CD14-positive monocyte (primary cell): ENCODE results near the gene COG2. TPM values are rescaled to one million over a fixed set of nuclear protein-coding genes. Genes with fewer than 3 reads are reported as not detected.

Source experiments
- DNase-seq, 3 donors: peaks; one replicate each; pipeline ENCODE4 v3.0.0-alpha.2; 2011 to 2022
- H2AFZ ChIP-seq: 2 replicates; pipeline ENCODE4 v1.6.0; 2012; ENCODE audit warnings: mild to moderate bottlenecking, low read depth, low read length, inconsistent platforms; ENCODE audit not compliant: insufficient read depth, poor library complexity, severe bottlenecking
- H3K27ac ChIP-seq, 2 donors: 1 replicate in 1 of 2; 2 replicates in 1 of 2; pipeline ENCODE4 v1.5.1; 2012 to 2013; ENCODE audit warnings: low read length in 2 of 2, control low read depth in 1 of 2, inconsistent platforms in 1 of 2, low read depth in 1 of 2, mild to moderate bottlenecking in 1 of 2
- H3K27me3 ChIP-seq, 2 donors: one replicate each; pipeline versions ENCODE4 v1.6.0 to v1.6.1; 2011 to 2013; ENCODE audit warnings: low read length in 2 of 2; ENCODE audit not compliant: control insufficient read depth in 2 of 2, insufficient read depth in 2 of 2
- H3K36me3 ChIP-seq, 2 donors: replicated peaks in 1 of 2; 1 replicate in 1 of 2; 2 replicates in 1 of 2; pipeline versions ENCODE4 v1.5.1 to v1.6.1; 2012 to 2013; ENCODE audit warnings: low read length in 2 of 2, control low read depth in 1 of 2, inconsistent platforms in 1 of 2, mild to moderate bottlenecking in 1 of 2; ENCODE audit not compliant: insufficient read depth in 2 of 2, control insufficient read depth in 1 of 2
- H3K4me1 ChIP-seq, 2 donors: 1 replicate in 1 of 2; 2 replicates in 1 of 2; pipeline versions ENCODE4 v1.5.1 to v1.6.1; 2012 to 2013; ENCODE audit warnings: low read length in 2 of 2, control low read depth in 1 of 2, inconsistent platforms in 1 of 2, mild to moderate bottlenecking in 1 of 2, moderate library complexity in 1 of 2; ENCODE audit not compliant: insufficient read depth in 2 of 2, control insufficient read depth in 1 of 2
- H3K4me2 ChIP-seq: replicated peaks from 2 replicates; pipeline ENCODE3; 2012; ENCODE audit warnings: low read length, moderate library complexity, mild to moderate bottlenecking; ENCODE audit not compliant: poor library complexity, severe bottlenecking; ENCODE audit errors: extremely low read depth
- H3K4me3 ChIP-seq, 3 experiments: fragments of 200-600 bp in 1 of 3; sonication (generic) in 1 of 3; replicated peaks in 1 of 3; 1 replicate in 2 of 3; 2 replicates in 1 of 3; pipeline ENCODE4 v1.5.1; 2011 to 2013; ENCODE audit warnings: low read length in 3 of 3, mild to moderate bottlenecking in 3 of 3, control low read depth in 2 of 3, low read depth in 2 of 3, inconsistent platforms in 1 of 3, moderate library complexity in 1 of 3
- H3K79me2 ChIP-seq: 2 replicates; pipeline ENCODE4 v1.6.0; 2012; ENCODE audit warnings: mild to moderate bottlenecking, control low read depth, inconsistent platforms, low read length, moderate library complexity; ENCODE audit not compliant: insufficient read depth
- H3K9ac ChIP-seq: 2 replicates; pipeline ENCODE4 v1.6.0; 2017; ENCODE audit warnings: low read length, mild to moderate bottlenecking; ENCODE audit not compliant: insufficient read depth, poor library complexity, severe bottlenecking
- H3K9me3 ChIP-seq, 2 donors: replicated peaks in 1 of 2; 1 replicate in 1 of 2; 2 replicates in 1 of 2; pipeline versions ENCODE4 v1.5.1 to v1.6.1; 2012 to 2013; ENCODE audit warnings: low read length in 2 of 2, control low read depth in 1 of 2; ENCODE audit not compliant: control insufficient read depth in 1 of 2, insufficient read depth in 1 of 2
- H4K20me1 ChIP-seq: 2 replicates; pipeline ENCODE4 v1.6.0; 2012; ENCODE audit warnings: mild to moderate bottlenecking, low read length, control low read depth, moderate library complexity; ENCODE audit not compliant: insufficient read depth
- H3K27ac Mint-ChIP-seq, 7 donors: one replicate each; pipeline ENCODE4 v1.8.0; 2020; ENCODE audit warnings: mild to moderate bottlenecking in 7 of 7, mixed read lengths in 7 of 7, moderate library complexity in 6 of 7, inconsistent platforms in 2 of 7
- H3K27me3 Mint-ChIP-seq, 3 donors: one replicate each; pipeline ENCODE4 v1.8.0; 2021 to 2022; ENCODE audit warnings: low read depth in 3 of 3, mild to moderate bottlenecking in 3 of 3, mixed read lengths in 3 of 3, moderate library complexity in 3 of 3, inconsistent platforms in 1 of 3
- H3K36me3 Mint-ChIP-seq, 2 donors: one replicate each; pipeline ENCODE4 v1.8.0; 2020; ENCODE audit warnings: mixed read lengths in 2 of 2, inconsistent platforms in 1 of 2, mild to moderate bottlenecking in 1 of 2
- H3K4me1 Mint-ChIP-seq: one replicate; pipeline ENCODE4 v1.8.0; 2020; ENCODE audit warnings: mild to moderate bottlenecking, mixed read lengths
- H3K4me3 Mint-ChIP-seq, 2 donors: one replicate each; pipeline ENCODE4 v1.8.0; 2020; ENCODE audit warnings: mild to moderate bottlenecking in 2 of 2, mixed read lengths in 2 of 2, moderate library complexity in 1 of 2
- H3K9me3 Mint-ChIP-seq, 7 donors: one replicate each; pipeline ENCODE4 v1.8.0; 2020 to 2022; ENCODE audit warnings: mixed read lengths in 7 of 7, mild to moderate bottlenecking in 6 of 7, moderate library complexity in 6 of 7, inconsistent platforms in 2 of 7
- CTCF ChIP-seq: fragments of 200-600 bp; IDR thresholded peaks from one replicate; pipeline ENCODE4 v1.8.0; 2022; ENCODE audit warnings: antibody characterized with exemption, mild to moderate bottlenecking
- WGBS: methylation state at CpG from one replicate; pipeline ENCODE4 v1.1.5; 2013; ENCODE audit warnings: missing lambda C conversion rate; ENCODE audit not compliant: insufficient coverage; 5-methylcytosine and 5-hydroxymethylcytosine counted together
- intact Hi-C, 2 donors: fragments of 100-400 bp; cut with micrococcal nuclease; formaldehyde crosslinking; loops; one replicate each; pipeline versions ENCODE4 v1.15.0 to v1.15.1; 2023
- polyA plus RNA-seq, 3 donors: library from polyadenylated mRNA; depleted of rRNA in 1 of 3; unstranded in 2 of 3; stranded (reverse) in 1 of 3; fragments of 300-500 nt in 2 of 3; fragments of >200 nt in 1 of 3; fragmentation: Illumina TruSeq in 2 of 3; gene quantifications; 1 replicate in 2 of 3; 2 replicates in 1 of 3; pipeline ENCODE4 v1.2.3, GENCODE V29; 2012 to 2021

COG2 gene
- polyA plus RNA-seq, 3 donors, result 16.7 to 30.4 (median 24.7) TPM

- WGBS, result no CpG with 5 or more reads among the region's 1 CpG
- peaks cover 0 to under 1% of the 10 kb centered on the region in 2 donors for H3K36me3 ChIP-seq
Observed at GRCh38 chr1:230699716-230700115, 57.4 kb downstream of the COG2 start.

GRCh38 chr1:230700132-230700531, 57.9 kb downstream of the COG2 start:
- H4K20me1 ChIP-seq, result no peaks in the 10 kb centered on the region
- H3K27ac ChIP-seq, result no peak overlapping the region
- H3K4me2 ChIP-seq, result no peak overlapping the region
- TF ChIP-seq CTCF, result no peak
- H3K4me3 Mint-ChIP-seq, result no peak overlapping the region
- H2AFZ ChIP-seq, result no peak overlapping the region
- intact Hi-C loops, result no loop called here
- no peak for DNase-seq
- WGBS, result no CpG with 5 or more reads among the region's 4 CpGs
- H3K4me3 ChIP-seq, result no peak overlapping the region
- no peaks in the 10 kb centered on the region for H3K4me1 Mint-ChIP-seq
- no peaks in the 10 kb centered on the region for H3K27me3 ChIP-seq
- peaks cover 0 to 2% (median 2%) of the 10 kb centered on the region in 3 donors for H3K27me3 Mint-ChIP-seq
- H3K36me3 ChIP-seq, result no peaks in the 10 kb centered on the region
- no peaks in the 10 kb centered on the region for H3K79me2 ChIP-seq
- no peak overlapping the region for H3K9ac ChIP-seq
- H3K4me1 ChIP-seq, result no peaks in the 10 kb centered on the region
- no peaks in the 10 kb centered on the region for H3K9me3 ChIP-seq
- H3K36me3 Mint-ChIP-seq, result peaks cover 0 to 2% of the 10 kb centered on the region in 2 donors
- H3K9me3 Mint-ChIP-seq, result no peaks in the 10 kb centered on the region
- H3K27ac Mint-ChIP-seq, result no peak overlapping the region

More at GRCh38 chr1:230699716-230700115, 57.4 kb downstream of the COG2 start:
- no peak for DNase-seq
- Mint-ChIP-seq H3K27ac (no peak overlapping the region), H3K4me3 (no peak overlapping the region), H3K27me3 (peaks cover 0 to 2% (median 2%) of the 10 kb centered on the region in 3 donors), H3K36me3 (peaks cover 0 to 6% of the 10 kb centered on the region in 2 donors), H3K9me3 (no peaks in the 10 kb centered on the region), H3K4me1 (no peaks in the 10 kb centered on the region)
- Histone ChIP-seq H4K20me1 (no peaks in the 10 kb centered on the region), H3K9ac (no peak overlapping the region), H3K27me3 (no peaks in the 10 kb centered on the region), H3K4me2 (no peak overlapping the region), H3K4me3 (no peak overlapping the region), H3K9me3 (no peaks in the 10 kb centered on the region), H2AFZ (no peak overlapping the region), H3K4me1 (no peaks in the 10 kb centered on the region), H3K27ac (no peak overlapping the region), H3K79me2 (no peaks in the 10 kb centered on the region)
- no peak for TF ChIP-seq CTCF
- intact Hi-C loops, result no loop called here
